Psoas muscle (tissue), 8 donors: Measurements from ENCODE around the gene OOSP3. TPM values are rescaled to one million over a fixed set of nuclear protein-coding genes. Genes with fewer than 3 reads are reported as not detected.

ENCODE experiments used
- ATAC-seq, 4 donors: fragments of 200-7000 bp; cut with Tn5 transposase; one replicate each; pipeline ENCODE4 v1.9.1; 2020; ENCODE audit warnings: moderate library complexity in 3 of 4, mild to moderate bottlenecking in 2 of 4
- DNase-seq, 2 donors: peaks; one replicate each; pipeline ENCODE4 v3.0.0-alpha.2; 2020
- H3K27ac ChIP-seq: fragments of 200-600 bp; one replicate; pipeline ENCODE4 v1.8.0; 2022
- H3K27me3 ChIP-seq, 3 donors: fragments of 200-600 bp in 1 of 3; one replicate each; pipeline versions ENCODE4 v1.6.1 to v1.8.0; 2013 to 2022; ENCODE audit warnings: low read length in 2 of 3, mild to moderate bottlenecking in 2 of 3, moderate library complexity in 1 of 3; ENCODE audit not compliant: insufficient read depth in 3 of 3
- H3K36me3 ChIP-seq, 2 donors: fragments of 200-600 bp in 1 of 2; one replicate each; pipeline versions ENCODE4 v1.6.1 to v1.8.0; 2013 to 2022; ENCODE audit warnings: low read depth in 1 of 2, mild to moderate bottlenecking in 1 of 2, moderate library complexity in 1 of 2; ENCODE audit not compliant: insufficient read depth in 1 of 2
- H3K4me1 ChIP-seq: fragments of 200-600 bp; one replicate; pipeline ENCODE4 v1.8.0; 2022
- H3K4me3 ChIP-seq: fragments of 200-600 bp; one replicate; pipeline ENCODE4 v1.8.0; 2022; ENCODE audit warnings: mild to moderate bottlenecking
- H3K9me3 ChIP-seq: fragments of 200-600 bp; one replicate; pipeline ENCODE4 v1.8.0; 2022
- WGBS, 3 donors: extraction: QIAGEN DNeasy Blood & Tissue Kit; methylation state at CpG; one replicate each; pipeline versions ENCODE4 v1.1.6 to v1.1.7; 2013; 5-methylcytosine and 5-hydroxymethylcytosine counted together
- intact Hi-C, 2 donors: fragments of 100-400 bp; cut with DNase I; formaldehyde crosslinking; loops; one replicate each; pipeline versions ENCODE4 v1.11.0 to v1.14.2; 2022
- polyA plus RNA-seq, 3 donors: library from polyadenylated mRNA; stranded (reverse); fragments of 200-250 nt; gene quantifications; one replicate each; pipeline ENCODE4 v1.2.3, GENCODE V29; 2013
- total RNA-seq, 4 donors: library from RNA; stranded (reverse); fragmentation: NEBNext Ultra II Directional in 2 of 4; extraction: Animal tissue kit (Norgen Biotek cat#: 25700) in 2 of 4; gene quantifications; one replicate each; pipeline versions ENCODE4 v1.2.1 to v1.2.4, GENCODE V29; 2021 to 2023
- TF ChIP-seq, protein P1 (sequence below): fragments of 200-600 bp; IDR thresholded peaks from one replicate; pipeline ENCODE4 v1.8.0; 2022; ENCODE audit warnings: antibody characterized with exemption
- donor health status: healthy with polysubstance abuse.
- donor health status: DM: no; HTN: no; CAD: no; lungs with moderate emphysema.
- donor health status: Bipolar disorder and iron deficiency.
- donor health status: healthy.
- donor health status: DM: yes; HTN: yes; CAD: no.
- donor health status: DM: no; HTN: no; CAD: no.
- donor health status: DM: no; HTN: no; CAD: no.
- donor health status: DM: yes; HTN: yes; CAD: no.

Gene OOSP3
- total and polyA plus RNA-seq, 7 donors = not detected

DNA sequence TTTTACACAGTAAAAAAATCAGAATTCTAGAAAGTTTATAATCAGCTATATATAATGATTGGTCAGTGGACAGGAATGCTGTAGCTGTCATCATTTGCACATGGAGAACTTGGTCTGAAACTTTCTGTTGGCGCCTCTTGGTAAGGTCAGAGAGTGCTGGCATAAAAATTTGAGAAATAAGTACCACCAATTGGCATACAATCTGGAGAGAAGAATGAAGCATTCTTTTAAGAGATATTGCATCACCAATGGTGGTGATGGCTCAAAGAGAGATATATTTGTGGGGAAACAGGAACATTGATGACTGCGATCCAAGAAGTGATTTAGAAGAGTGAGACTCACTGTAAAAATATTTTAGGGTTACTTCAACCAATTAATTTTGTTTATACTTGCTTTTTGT, 39.9 kb downstream of the OOSP3 start:
- H3K36me3 ChIP-seq = no peaks in the 10 kb centered on the region
- H3K9me3 ChIP-seq = peaks cover 9% of the 10 kb centered on the region
- H3K27me3 ChIP-seq = no peaks in the 10 kb centered on the region
- H3K4me1 ChIP-seq = no peaks in the 10 kb centered on the region
- TF ChIP-seq, protein P1, sequence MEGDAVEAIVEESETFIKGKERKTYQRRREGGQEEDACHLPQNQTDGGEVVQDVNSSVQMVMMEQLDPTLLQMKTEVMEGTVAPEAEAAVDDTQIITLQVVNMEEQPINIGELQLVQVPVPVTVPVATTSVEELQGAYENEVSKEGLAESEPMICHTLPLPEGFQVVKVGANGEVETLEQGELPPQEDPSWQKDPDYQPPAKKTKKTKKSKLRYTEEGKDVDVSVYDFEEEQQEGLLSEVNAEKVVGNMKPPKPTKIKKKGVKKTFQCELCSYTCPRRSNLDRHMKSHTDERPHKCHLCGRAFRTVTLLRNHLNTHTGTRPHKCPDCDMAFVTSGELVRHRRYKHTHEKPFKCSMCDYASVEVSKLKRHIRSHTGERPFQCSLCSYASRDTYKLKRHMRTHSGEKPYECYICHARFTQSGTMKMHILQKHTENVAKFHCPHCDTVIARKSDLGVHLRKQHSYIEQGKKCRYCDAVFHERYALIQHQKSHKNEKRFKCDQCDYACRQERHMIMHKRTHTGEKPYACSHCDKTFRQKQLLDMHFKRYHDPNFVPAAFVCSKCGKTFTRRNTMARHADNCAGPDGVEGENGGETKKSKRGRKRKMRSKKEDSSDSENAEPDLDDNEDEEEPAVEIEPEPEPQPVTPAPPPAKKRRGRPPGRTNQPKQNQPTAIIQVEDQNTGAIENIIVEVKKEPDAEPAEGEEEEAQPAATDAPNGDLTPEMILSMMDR = no peak
- 72 to 84% (median 75%) methylated on average over 2 of the region's 2 CpGs for WGBS, 3 donors
- intact Hi-C loops = no loop called here
- H3K27ac ChIP-seq = no peak overlapping the region
- DNase-seq (no peak), ATAC-seq (no peak)
- no peak overlapping the region for H3K4me3 ChIP-seq

DNA sequence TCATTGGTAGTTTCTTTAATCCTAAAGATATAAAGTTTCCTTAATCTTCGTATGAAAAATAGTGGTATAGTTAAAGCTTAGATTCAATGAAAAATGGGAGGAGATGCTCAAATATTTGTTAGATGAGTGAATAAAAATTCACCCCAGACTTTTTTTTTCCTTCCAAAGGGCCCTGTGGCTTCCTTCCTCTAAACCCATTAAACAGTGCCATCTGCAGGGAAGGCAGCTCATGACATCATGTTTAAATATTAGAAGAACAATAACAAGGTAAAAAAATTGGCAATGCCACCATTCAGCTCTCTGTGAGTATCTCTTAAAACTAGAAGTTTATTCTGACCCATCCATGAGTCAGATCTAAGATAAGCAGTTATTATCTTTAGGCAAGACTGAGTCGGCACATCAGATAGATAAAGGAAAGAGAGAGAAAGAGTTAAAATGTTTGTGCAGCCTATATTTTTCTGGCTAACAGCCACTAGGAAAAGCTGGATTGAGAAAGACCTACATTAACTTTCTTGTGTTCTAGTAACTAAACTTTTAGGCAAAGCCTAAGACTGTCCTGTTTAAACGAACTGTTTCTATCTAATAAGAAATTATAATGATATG, 40.5 kb downstream of the OOSP3 start:
- TF ChIP-seq, protein P1 = no peak
- ATAC-seq (no peak), DNase-seq (no peak)
- Histone ChIP-seq H3K4me3 (no peak overlapping the region), H3K4me1 (no peaks in the 10 kb centered on the region), H3K27ac (no peak overlapping the region), H3K9me3 (peaks cover 16% of the 10 kb centered on the region), H3K36me3 (no peaks in the 10 kb centered on the region), H3K27me3 (no peaks in the 10 kb centered on the region)
- WGBS, 3 donors = 43 to 52% (median 52%) methylated on average over 3 of the region's 3 CpGs
- intact Hi-C loops = no loop called here

GRCh38 chr11:59923813-59924212, 45.2 kb downstream of the OOSP3 start:
- no peaks in the 10 kb centered on the region for H3K36me3 ChIP-seq
- H3K27ac ChIP-seq = no peak overlapping the region
- H3K27me3 ChIP-seq = no peaks in the 10 kb centered on the region
- intact Hi-C loops = no loop called here
- no peak overlapping the region for H3K4me3 ChIP-seq
- 91 to 93% (median 91%) methylated on average over 6 of the region's 6 CpGs for WGBS, 3 donors
- no peak for ATAC-seq
- TF ChIP-seq, protein P1 = no peak
- DNase-seq = no peak
- H3K4me1 ChIP-seq = no peaks in the 10 kb centered on the region
- peaks cover 23% of the 10 kb centered on the region for H3K9me3 ChIP-seq

DNA sequence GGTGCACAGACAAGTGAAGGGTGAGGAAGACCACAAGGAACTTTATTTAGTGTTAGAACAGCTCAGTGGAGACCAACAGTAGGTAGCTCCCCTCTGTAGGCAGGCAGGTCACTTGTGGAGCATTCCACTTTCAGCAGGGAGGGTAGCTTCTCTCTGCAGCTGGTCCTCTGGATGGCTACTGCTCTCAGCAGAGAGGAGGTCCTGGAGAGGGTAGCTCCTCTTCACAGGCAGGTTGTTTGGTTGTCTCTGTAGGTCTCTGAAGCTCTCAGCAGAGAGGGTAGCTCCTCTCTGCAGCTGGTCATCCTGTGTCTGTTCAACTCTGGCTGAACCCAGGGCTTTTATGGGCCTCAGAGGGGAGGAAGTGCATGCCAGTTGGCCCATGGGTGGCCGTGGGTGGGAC, 53.1 kb downstream of the OOSP3 start:
- DNase-seq = no peak
- Histone ChIP-seq H3K36me3 (no peaks in the 10 kb centered on the region), H3K4me1 (no peaks in the 10 kb centered on the region), H3K9me3 (no peaks in the 10 kb centered on the region), H3K27me3 (no peaks in the 10 kb centered on the region), H3K4me3 (no peak overlapping the region), H3K27ac (no peak overlapping the region)
- TF ChIP-seq, protein P1 = no peak
- 38 to 62% (median 45%) methylated on average over 1 of the region's 1 CpG for WGBS, 3 donors
- no peak for ATAC-seq
- intact Hi-C loops = no loop called here

- Histone ChIP-seq H3K27ac (no peak within 1 kb of the TSS), H3K27me3 (no peaks in the 10 kb centered on the region), H3K4me1 (no peaks in the 10 kb centered on the region), H3K36me3 (no peaks in the 10 kb centered on the region), H3K9me3 (no peaks in the 10 kb centered on the region), H3K4me3 (no peak within 1 kb of the TSS)
- 57 to 68% (median 60%) methylated on average over 2 of the region's 2 CpGs for WGBS, 3 donors
- no peak for DNase-seq
- no peak for ATAC-seq
- intact Hi-C loops = no loop called here
- TF ChIP-seq, protein P1 = no peak
Observed at GRCh38 chr11:59938132-59938531, 59.5 kb downstream of the OOSP3 start, which contains the start of gene OOSP1. Gene OOSP1 (plus strand): TSS chr11:59938432. CDS start chr11:59938455, 23 bp downstream.
